Mesothelial cell of epicardium (in vitro differentiated cells): ENCODE measurements around the gene LRRC28. TPM values are rescaled to one million over a fixed set of nuclear protein-coding genes. Genes with fewer than 3 reads are reported as not detected.

Experiments used
- DNase-seq, 2 experiments: peaks; one replicate each; pipeline ENCODE4 v3.0.0; 2021; ENCODE audit warnings: low spot score in 2 of 2; ENCODE audit not compliant: unreplicated experiment in 2 of 2
- H3K27ac Mint-ChIP-seq: 2 replicates; pipeline ENCODE4 v1.8.0; 2021; ENCODE audit warnings: mixed read lengths
- H3K27me3 Mint-ChIP-seq: 2 replicates; pipeline ENCODE4 v1.8.0; 2021; ENCODE audit warnings: low read depth, mixed read lengths
- H3K36me3 Mint-ChIP-seq: 2 replicates; pipeline ENCODE4 v1.8.0; 2021; ENCODE audit warnings: mixed read lengths
- H3K4me1 Mint-ChIP-seq: 2 replicates; pipeline ENCODE4 v1.8.0; 2021; ENCODE audit warnings: mixed read lengths
- H3K4me3 Mint-ChIP-seq: 2 replicates; pipeline ENCODE4 v1.8.0; 2021; ENCODE audit warnings: mild to moderate bottlenecking, moderate library complexity, mixed read lengths
- H3K9me3 Mint-ChIP-seq: 2 replicates; pipeline ENCODE4 v1.8.0; 2021; ENCODE audit warnings: mixed read lengths
- CTCF ChIP-seq: fragments of 200-600 bp; sonication (generic); IDR thresholded peaks from one replicate; pipeline ENCODE4 v1.5.0; 2021; ENCODE audit warnings: antibody characterized with exemption; ENCODE audit not compliant: unreplicated experiment
- total RNA-seq: library from RNA; stranded (reverse); gene quantifications from 3 replicates; pipeline ENCODE4 v1.2.1, GENCODE V29; 2021

The LRRC28 gene
- total RNA-seq, 1 donor from 2014 or later, result 29.3 TPM

DNA sequence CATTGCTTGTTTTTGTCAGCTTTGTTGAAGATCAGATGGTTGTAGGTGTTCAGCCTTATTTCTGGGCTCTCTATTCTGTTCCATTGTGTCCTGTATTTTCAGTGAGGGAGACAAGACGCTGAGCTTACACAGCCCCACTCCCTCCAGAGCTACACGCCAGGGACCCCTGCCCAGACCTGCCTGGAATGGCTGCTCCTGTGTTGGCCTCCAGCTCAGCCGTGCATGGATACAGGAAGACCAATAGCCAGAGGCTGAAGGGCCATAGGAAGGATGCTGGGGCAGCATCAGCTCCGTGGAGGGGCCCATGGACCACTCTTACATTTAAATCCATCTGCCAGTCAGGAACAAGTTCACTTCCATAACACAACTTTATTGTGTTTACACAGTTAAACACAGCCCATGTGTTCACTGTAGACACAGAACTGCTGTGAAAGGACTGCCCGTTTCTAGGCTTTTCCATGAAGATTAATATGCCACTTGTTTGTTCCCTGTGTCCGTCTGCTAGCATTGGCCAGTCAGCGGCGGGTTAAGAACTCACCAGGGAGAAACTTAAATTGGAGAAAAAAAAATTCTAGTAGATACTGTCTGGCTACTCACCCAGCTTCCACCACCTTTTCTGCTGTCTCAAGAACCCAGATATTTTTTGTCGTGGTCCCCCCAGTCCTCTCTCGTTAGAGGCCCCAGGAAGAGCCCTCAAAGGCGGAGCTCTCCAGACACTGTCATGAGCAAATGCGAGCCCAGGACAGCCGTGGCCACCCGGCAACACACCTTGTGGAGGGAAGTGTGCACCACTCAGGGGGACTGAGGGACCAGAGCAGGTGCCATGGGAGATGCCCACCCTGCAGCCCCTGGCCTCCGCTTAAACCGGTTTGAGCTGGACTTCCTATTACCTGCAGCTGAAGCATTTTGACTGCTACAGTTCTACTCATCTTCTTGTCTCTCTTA lies 172.2 kb downstream of the LRRC28 start:
- H3K4me1 Mint-ChIP-seq, result peaks cover 13% of the 10 kb centered on the region
- H3K36me3 Mint-ChIP-seq, result no peaks in the 10 kb centered on the region
- no peaks in the 10 kb centered on the region for H3K27me3 Mint-ChIP-seq
- no peak for TF ChIP-seq CTCF
- no peak overlapping the region for H3K4me3 Mint-ChIP-seq
- no peak overlapping the region for H3K27ac Mint-ChIP-seq
- DNase-seq, result no peak
- peaks cover 8% of the 10 kb centered on the region for H3K9me3 Mint-ChIP-seq

GRCh38 chr15:99424131-99424571 lies 172.9 kb downstream of the LRRC28 start:
- no peak overlapping the region for H3K27ac Mint-ChIP-seq
- no peak for DNase-seq
- no peak overlapping the region for H3K4me3 Mint-ChIP-seq
- H3K9me3 Mint-ChIP-seq, result peaks cover 5% of the 10 kb centered on the region
- H3K4me1 Mint-ChIP-seq, result peaks cover 13% of the 10 kb centered on the region
- H3K36me3 Mint-ChIP-seq, result no peaks in the 10 kb centered on the region
- TF ChIP-seq CTCF, result no peak
- no peaks in the 10 kb centered on the region for H3K27me3 Mint-ChIP-seq

DNA sequence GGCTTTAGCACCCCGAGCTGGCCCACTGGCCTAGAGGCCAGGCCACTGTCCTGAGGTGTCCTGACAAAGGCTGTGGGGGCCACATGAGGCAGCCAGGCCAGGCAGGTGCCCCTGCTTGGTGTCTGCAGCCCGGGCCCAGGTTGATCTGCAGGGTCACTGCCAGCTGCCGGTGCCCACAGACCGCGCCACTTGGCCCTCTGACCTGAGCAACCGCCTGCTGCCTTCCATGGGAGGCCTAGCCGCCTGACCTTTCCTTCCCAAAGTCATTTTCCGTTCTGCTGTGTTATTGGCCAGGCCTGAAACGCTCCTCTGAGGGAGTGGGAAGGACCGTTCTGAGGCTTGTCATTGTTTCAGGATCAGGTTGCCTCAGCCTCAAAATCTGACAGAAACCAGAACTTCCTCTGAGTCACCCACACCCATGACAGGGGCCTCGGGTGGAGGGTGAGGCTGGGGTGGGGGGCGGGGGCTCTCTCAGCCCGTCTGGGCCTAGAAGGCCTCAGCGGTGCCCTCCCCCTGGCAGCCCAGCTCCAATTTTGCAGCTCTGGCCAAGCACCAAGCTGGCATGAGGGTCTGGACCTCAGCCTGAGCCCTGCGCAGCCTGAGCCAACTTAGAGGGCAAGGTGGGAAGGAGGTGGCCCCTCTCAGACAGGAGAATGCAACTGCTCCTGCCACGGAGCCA lies 173.8 kb downstream of the LRRC28 start:
- Mint-ChIP-seq H3K9me3 (peaks cover 5% of the 10 kb centered on the region), H3K27ac (no peak overlapping the region), H3K36me3 (no peaks in the 10 kb centered on the region), H3K4me1 (peaks cover 13% of the 10 kb centered on the region), H3K27me3 (no peaks in the 10 kb centered on the region), H3K4me3 (no peak overlapping the region)
- DNase-seq, result no peak
- no peak for TF ChIP-seq CTCF

GRCh38 chr15:99425657-99426301 lies 174.5 kb downstream of the LRRC28 start:
- no peaks in the 10 kb centered on the region for H3K27me3 Mint-ChIP-seq
- H3K36me3 Mint-ChIP-seq, result no peaks in the 10 kb centered on the region
- H3K27ac Mint-ChIP-seq, result peak overlapping the region; percentile 64
- no peak for TF ChIP-seq CTCF
- peaks cover 5% of the 10 kb centered on the region for H3K9me3 Mint-ChIP-seq
- no peak overlapping the region for H3K4me3 Mint-ChIP-seq
- H3K4me1 Mint-ChIP-seq, result peaks cover 13% of the 10 kb centered on the region
- no peak for DNase-seq

DNA sequence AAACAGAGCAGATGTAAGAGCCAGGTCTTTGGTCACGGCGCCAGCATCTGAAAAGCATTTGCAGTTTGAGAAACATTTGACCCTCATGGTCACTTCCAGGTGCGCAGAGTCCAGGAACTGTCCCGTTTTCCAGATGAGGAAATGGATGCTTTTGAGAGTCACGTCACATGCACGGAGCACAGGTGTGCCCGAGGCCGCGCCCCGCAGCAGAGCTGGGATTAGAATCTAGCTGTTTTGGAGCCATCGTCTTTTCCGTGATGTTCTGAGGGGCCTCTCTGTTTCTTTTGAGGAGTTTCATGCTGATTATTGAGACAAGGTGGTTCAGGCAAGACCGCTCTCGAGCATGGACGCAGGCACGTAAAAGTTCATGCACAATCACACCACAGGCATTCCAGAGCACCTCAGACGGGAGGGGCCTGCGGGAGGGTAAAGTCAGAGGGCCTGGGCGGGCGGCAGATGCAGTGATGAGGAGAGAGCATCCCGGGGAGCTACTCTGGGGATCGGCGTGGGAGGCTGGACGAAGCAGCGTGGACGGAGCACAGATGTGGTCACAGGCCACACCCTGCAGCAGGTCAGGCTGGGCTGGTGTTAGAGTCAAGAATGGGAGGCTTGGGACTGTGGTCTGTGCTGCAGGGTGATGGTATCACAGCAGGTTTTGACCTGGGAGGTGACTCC lies 175.3 kb downstream of the LRRC28 start:
- Mint-ChIP-seq H3K36me3 (no peaks in the 10 kb centered on the region), H3K27ac (no peak overlapping the region), H3K4me1 (peaks cover 13% of the 10 kb centered on the region), H3K4me3 (no peak overlapping the region), H3K27me3 (no peaks in the 10 kb centered on the region), H3K9me3 (peaks cover 5% of the 10 kb centered on the region)
- TF ChIP-seq CTCF, result no peak
- DNase-seq, result no peak
